ENCODE data around the gene CDK10.

DNA sequence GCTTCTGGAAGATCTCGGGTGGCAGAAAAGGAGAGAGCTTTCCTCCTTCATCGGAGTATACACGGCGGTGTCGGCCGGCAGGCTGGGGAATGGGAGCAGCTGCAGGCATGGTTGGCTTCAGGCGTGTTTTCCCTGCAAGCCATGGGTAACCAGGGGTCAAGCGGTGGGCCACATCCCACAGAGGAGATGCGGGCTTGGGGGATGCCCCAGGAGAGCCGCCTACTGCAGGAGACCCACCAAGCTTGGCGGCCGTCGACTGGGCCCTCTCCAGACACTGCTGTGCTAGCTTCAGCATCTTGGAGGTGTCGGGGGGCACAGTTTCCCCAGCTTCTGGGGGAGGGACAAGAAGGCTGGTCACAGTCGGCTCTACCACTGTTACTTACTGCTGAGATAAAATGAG is 30.0 kb downstream of the CDK10 start:
- TF ChIP-seq CTCF (conservative IDR thresholded peaks at IDR 0.05; ENCODE audit: low read length) = no peak
- no peak for TF ChIP-seq EZH2phosphoT487 (IDR thresholded peaks at IDR 0.05; ENCODE audit: borderline replicate concordance)
